Measurements from ENCODE around the gene KCNAB2.

- TF ChIP-seq EZH2 (IDR thresholded peaks at IDR 0.05; ENCODE audit: insufficient read depth, poor library complexity, severe bottlenecking) = no peak
- no peak for TF ChIP-seq EZH2phosphoT487 (IDR thresholded peaks at IDR 0.05; ENCODE audit: insufficient read depth, low read depth)
Measured at GRCh38 chr1:6025269-6026094, 20.2 kb upstream of the KCNAB2 start.

Data from GM23248 (cell line).